Uterine smooth muscle cell (primary cell): ENCODE data around the gene ACTR1A. TPM values are rescaled to one million over a fixed set of nuclear protein-coding genes. Genes with fewer than 3 reads are reported as not detected.

Source experiments
- total RNA-seq: library from RNA; depleted of rRNA; stranded (reverse); fragments of >200 nt; gene quantifications from 2 replicates; pipeline ENCODE4 v1.2.3, GENCODE V29; 2014

ACTR1A gene
- total RNA-seq: 95.5 and 131 TPM in 2 replicates

GRCh38 chr10:102502337-102503151 is at the start of gene ACTR1A:
TSS of gene ACTR1A (minus strand) at chr10:102502712. CDS start at chr10:102502647, 65 bp downstream.

GRCh38 chr10:102503264-102504178 is 1.0 kb upstream of the ACTR1A start, which contains the start of gene SUFU:
TSS of gene SUFU (plus strand) at chr10:102503972. CDS start at chr10:102504153, 181 bp downstream.

GRCh38 chr10:102451105-102451969 is 51.2 kb downstream of the ACTR1A start, which contains the start of gene C10orf95:
TSS of gene C10orf95 (minus strand) at chr10:102451543. CDS start at chr10:102451093, 450 bp downstream.

GRCh38 chr10:102432162-102432950 is 70.2 kb downstream of the ACTR1A start, which contains the start of gene CUEDC2:
TSS of gene CUEDC2 (minus strand) at chr10:102432574. CDS start at chr10:102425188, 7,386 bp downstream.

Other genes with a start within 250 kb of the ACTR1A start
- 12.8 and 15.0 TPM in 2 replicates for gene NFKB2, start 107.0 kb downstream of the ACTR1A start, total RNA-seq
- gene PSD, start 83.9 kb downstream of the ACTR1A start, total RNA-seq: 3.9 and 8.0 TPM in 2 replicates
- 6.5 and 9.0 TPM in 2 replicates for gene FBXL15, start 81.9 kb downstream of the ACTR1A start, total RNA-seq
- 39.0 and 63.5 TPM in 2 replicates for gene CUEDC2, start 70.1 kb downstream of the ACTR1A start, total RNA-seq
- gene C10orf95, start 51.2 kb downstream of the ACTR1A start, total RNA-seq: 0.12 TPM in 1 of 2 replicates, not detected in the other
- gene SUFU, start 1.3 kb upstream of the ACTR1A start, total RNA-seq: 2.2 and 2.4 TPM in 2 replicates
- 64.5 and 68.6 TPM in 2 replicates for gene TRIM8, start 141.8 kb upstream of the ACTR1A start, total RNA-seq
- gene ARL3, start 211.7 kb upstream of the ACTR1A start, total RNA-seq: 7.2 and 8.4 TPM in 2 replicates
- 5.0 and 7.0 TPM in 2 replicates for gene SFXN2, start 211.9 kb upstream of the ACTR1A start, total RNA-seq
- gene WBP1L, start 241.2 kb upstream of the ACTR1A start, total RNA-seq: 39.2 and 51.7 TPM in 2 replicates